OCI-LY7 (cell line): ENCODE results near the gene MPEG1.

Experiments
- EZH2phosphoT487 ChIP-seq: fragments of 200-600 bp; sonication (generic); IDR thresholded peaks from 2 replicates; pipeline ENCODE4 v1.6.1; 2018; ENCODE audit warnings: low read depth, borderline replicate concordance, mild to moderate bottlenecking, mixed run types, antibody characterized with exemption, low read length, moderate library complexity, mixed read lengths
- TF ChIP-seq, protein P1 (sequence below): fragments of 200-600 bp; sonication (generic); conservative IDR thresholded peaks from 2 replicates; pipeline ENCODE4 v1.5.1; 2014; ENCODE audit warnings: mild to moderate bottlenecking, antibody characterized with exemption, low read length, moderate library complexity, mixed read lengths

DNA sequence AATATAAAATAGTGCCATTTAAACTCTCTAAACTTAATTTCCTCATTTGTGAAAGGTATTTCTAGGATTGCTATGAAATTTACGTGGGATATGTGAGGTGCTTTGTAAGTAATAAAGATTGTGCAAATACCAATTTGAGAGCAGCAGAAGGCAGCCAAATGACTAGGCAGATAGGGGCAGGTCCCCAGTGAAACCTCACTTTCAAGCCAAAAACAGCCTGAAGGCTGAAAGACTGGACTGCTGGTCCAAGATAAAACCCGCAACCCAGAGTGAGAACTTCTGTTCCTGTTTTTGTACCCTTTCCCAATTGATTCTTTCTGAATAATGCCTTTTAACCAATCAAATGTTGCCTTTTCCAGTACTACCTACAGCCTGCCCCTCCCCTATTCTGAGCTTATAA is 33.6 kb downstream of the MPEG1 start:
- TF ChIP-seq, protein P1, sequence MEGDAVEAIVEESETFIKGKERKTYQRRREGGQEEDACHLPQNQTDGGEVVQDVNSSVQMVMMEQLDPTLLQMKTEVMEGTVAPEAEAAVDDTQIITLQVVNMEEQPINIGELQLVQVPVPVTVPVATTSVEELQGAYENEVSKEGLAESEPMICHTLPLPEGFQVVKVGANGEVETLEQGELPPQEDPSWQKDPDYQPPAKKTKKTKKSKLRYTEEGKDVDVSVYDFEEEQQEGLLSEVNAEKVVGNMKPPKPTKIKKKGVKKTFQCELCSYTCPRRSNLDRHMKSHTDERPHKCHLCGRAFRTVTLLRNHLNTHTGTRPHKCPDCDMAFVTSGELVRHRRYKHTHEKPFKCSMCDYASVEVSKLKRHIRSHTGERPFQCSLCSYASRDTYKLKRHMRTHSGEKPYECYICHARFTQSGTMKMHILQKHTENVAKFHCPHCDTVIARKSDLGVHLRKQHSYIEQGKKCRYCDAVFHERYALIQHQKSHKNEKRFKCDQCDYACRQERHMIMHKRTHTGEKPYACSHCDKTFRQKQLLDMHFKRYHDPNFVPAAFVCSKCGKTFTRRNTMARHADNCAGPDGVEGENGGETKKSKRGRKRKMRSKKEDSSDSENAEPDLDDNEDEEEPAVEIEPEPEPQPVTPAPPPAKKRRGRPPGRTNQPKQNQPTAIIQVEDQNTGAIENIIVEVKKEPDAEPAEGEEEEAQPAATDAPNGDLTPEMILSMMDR: no peak
- TF ChIP-seq EZH2phosphoT487: no peak
